GM19455 (cell line): ENCODE results near the gene IRF5.
"Not testable (repeated sequence)": the region's sequence is repeated elsewhere in the genome, so short reads cannot be mapped to it uniquely, and the experiment has no call there.

ENCODE experiments used
- ATAC-seq: cut with Tn5 transposase; IDR thresholded peaks from one replicate; pipeline ENCODE4 v1.9.1; 2021; ENCODE audit not compliant: unreplicated experiment

The IRF5 gene

GRCh38 chr7:128906001-128906765 lies 31.5 kb upstream of the IRF5 start:
- no peak for ATAC-seq

- no peak for ATAC-seq
These were observed 30.8 kb upstream of the IRF5 start for GRCh38 chr7:128906766-128907559.

DNA sequence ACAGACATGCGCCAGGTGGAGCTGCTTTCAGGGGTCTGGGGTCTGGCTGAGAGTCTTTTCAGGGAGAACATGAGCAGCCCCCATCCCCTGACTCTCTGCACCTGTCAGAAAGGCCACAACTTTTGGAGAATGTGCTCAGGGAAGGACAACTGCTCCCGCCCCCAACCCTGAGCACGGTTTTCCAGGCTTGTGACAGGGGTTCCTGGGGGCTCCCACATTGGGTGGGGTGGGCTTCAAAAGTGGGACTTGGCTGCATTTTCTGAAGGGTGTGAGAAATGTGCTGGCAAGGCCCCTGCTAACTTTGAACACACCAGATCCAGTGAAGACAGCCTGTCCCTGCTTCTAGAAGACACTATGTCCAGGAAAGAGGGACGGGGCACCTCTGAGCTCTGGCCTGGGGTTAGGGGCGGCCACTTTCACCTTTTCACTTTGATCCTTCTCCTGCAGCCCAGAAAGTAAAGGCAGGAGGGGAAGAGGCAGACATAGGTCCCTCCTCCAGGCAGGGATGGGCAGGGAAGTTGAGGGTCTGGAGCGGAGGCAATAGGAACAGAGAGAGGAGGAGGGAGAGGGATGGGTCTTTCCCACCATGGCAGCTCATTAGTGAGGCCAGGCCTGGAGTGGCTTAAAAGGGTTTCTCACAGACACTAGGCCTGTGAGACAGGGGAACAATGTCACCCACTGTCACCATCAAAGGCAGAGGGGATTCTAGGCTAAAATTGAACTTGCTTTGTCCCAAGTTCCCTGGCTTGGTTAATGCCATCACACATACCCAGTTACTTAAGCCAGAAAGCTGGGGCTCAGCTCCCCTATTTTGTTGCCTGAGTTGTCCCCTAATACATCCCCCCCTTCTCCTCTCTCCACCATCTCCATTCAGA lies 28.7 kb upstream of the IRF5 start:
- ATAC-seq = no peak

GRCh38 chr7:128909625-128910568 lies 27.8 kb upstream of the IRF5 start:
- no peak for ATAC-seq

- ATAC-seq = no peak
These were observed 27.2 kb upstream of the IRF5 start, which contains the start of gene KCP for GRCh38 chr7:128910569-128910945. TSS of gene KCP (minus strand) at chr7:128910709. CDS start at chr7:128910676, 33 bp downstream.

- ATAC-seq = no peak
These were observed 26.2 kb upstream of the IRF5 start for GRCh38 chr7:128911423-128912031.

- no peak for ATAC-seq
These were observed 25.4 kb upstream of the IRF5 start for GRCh38 chr7:128912281-128912680.

- ATAC-seq = not testable (repeated sequence)
These were observed 24.8 kb upstream of the IRF5 start for GRCh38 chr7:128912709-128913495.

DNA sequence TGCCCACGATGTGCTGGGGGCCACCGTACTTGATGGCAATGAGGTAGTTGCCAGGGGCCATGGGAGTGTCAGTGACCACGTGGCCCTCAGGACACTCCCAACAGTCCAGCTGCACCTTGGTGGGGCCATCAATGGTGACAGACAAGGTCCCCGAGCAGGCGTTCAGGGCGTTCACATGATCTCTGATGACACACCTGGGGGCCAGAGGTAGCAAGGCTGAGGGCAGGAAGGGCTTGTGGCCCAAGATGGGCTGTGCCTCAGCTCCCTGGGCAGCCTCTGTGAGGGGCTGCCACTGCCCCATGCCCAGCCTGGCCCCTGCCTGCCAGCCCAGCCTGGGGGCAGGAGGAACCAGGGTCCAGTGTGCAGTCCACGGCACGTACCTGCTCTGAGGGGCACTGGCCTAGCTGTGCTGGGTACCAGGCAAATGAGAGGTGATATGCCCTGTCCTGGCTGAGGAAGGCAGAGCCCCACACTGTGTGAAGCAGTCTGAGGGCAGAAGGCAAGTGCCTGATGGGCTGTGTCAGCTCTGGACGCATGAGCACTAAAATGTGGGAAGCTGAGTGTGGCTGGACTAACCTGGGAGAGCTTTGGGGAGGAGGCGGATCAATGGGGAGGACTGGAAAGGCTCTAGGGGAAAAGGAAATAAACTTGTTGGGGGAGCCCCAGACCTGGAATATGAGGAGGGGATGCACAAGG lies 23.7 kb upstream of the IRF5 start:
- ATAC-seq = no peak

DNA sequence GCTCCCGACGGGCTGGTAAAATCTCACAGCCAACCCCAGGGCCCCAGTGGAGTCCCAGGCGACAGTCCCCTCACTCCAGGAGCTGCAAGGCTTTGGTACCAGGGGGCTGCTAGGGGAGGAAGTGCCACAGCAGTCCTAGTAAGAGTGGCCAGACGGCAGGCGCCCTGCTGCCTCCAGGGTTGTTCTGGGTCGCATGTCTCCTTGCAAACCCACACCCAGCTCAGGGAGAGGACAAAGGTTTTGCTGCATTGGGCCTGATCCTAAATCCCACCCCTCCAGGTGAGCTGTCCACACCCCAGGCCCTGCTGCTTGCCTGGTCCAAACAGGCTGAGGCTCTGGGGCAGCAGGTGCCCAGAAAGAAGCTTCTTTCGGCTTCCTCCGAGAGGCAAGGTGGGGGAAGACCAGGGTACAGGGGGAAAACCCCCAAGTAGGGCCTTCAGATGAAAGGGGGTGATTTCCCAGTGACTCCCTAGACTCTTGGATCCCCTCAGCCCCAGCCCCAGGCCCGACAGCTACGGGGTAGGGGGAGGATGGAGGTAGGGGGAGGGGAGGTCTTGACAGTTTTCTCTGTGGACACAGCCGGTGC lies 23.1 kb upstream of the IRF5 start:
- no peak for ATAC-seq

DNA sequence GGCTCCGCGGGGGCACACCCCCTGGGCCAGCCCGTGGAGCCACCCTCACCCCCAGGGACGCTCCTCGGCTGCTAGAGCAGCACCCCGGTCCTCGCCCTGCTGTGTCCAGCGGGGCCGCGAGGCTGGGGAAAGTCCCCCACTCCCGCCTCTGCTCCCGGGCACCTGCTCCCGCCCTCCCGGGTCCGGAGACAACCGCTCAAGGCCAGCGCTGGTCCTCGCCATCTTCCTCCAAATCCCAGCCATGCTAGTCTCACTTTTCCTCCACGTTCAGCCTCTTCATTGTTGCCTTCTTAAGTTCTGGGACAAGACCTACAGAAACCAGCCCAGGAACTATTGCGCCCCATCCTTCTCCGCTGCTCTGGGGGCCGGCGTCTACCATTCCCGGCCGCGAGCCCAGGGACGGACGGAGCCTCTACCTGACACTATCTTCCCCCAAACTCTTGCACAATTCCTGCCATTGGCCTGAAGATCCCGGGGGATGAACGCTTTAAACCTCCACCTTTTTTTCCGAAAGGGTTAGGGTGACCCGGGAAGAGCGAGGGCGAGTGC lies 22.4 kb upstream of the IRF5 start:
- no peak for ATAC-seq

DNA sequence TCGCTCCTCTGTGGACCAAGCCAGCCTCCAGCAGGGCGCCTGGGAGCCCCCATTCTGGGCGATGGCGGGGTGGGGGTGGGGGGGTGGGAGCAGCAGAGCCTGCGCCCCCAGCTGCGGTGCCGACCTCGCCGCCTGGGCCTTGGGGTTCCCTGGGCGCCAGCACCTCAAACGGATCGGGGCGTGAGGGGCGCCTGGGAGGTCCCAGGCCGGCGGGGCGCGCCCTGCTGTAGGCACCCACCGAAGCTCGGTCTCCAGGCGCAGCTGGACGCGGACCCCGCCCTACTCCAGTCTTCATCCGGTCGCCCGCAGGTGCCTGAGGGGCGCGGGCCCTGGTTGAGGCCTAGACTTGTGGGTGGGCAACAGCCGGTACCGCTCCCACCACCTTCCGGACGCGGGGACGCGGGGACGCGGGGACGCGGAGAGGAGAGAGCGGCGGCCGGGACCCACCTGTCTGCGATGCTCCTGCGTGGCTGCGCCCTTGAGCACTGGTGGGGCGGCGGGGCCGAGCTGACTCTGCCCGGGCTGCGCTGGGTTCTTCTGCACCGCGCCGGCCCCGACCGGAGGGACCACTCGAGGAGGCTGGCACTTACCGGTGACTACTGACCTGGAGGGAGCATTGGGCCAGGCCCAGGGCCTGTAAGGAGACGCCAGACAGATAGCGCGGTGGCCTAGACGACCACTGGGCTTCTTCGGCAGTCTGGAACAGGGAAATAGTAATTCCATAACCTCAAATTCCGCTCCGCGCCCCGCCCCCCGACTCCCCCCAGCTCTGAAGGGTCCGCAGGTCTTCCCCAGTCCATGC lies 21.7 kb upstream of the IRF5 start:
- ATAC-seq = no peak

DNA sequence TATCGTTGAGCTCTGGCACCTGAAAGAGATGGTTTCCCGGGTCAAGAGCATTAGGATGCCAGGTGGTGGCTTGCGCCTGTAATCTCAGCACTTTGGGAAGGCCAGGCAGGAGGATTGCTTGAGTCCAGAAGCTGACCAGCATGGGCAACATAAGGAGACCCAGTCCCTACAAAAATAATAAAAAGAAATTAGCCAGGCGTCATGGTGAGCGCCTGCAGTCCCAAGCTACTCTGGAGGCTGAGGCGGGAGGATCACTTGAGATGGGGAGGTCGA lies 21.1 kb upstream of the IRF5 start:
- ATAC-seq = no peak

- ATAC-seq = no peak
These were observed 20.6 kb upstream of the IRF5 start for GRCh38 chr7:128917122-128917521.

DNA sequence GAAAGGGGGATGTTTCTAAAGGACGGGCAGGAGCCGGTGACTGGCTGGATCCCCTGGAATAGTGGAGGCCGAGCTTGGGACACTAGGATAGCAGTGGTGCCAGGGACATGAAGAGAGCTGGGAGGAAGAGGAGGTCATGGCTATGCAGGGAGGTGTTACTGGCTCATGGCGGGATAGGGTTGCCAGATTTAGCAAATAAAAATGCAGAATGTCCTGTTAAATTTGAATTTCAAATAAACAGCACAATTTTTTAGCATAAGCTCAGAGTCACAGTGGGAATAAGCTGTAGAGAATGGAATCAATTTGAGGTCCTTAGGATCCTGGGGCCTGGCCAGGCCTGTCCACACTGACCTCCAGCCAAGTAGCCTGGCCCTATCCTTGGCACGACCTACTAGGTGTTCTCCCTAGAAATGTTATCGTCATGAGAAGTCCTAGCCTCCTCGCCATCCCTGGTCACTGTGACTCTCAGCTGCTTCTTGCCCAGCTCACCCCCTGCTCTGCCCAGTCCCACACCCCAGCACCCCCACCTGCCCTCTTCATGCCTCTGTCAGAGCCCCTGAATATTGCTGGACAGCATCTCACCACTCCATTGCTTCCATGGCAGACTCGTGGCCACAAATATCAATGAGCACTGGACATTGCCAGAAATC lies 19.6 kb upstream of the IRF5 start:
- no peak for ATAC-seq

GRCh38 chr7:128919241-128919640 lies 18.5 kb upstream of the IRF5 start:
- ATAC-seq = no peak
